ENCODE data around the gene STK10. TPM values are rescaled to one million over a fixed set of nuclear protein-coding genes. Genes with fewer than 3 reads are reported as not detected.
A peak's percentile ranks its signal among the peaks of the same experiment; 100 is the strongest.

The STK10 gene
- total and polyA plus RNA-seq, 12 donors, result 5.6 to 22.3 (median 9.9) TPM

GRCh38 chr5:172077664-172078425, 110.2 kb downstream of the STK10 start:
- Histone ChIP-seq H3K4me1 (peaks cover 0 to 34% (median 7%) of the 10 kb centered on the region in 9 donors), H3K9me3 (no peaks in the 10 kb centered on the region), H3K4me3 (no peak overlapping the region), H3K27me3 (no peaks in the 10 kb centered on the region), H3K36me3 (peaks cover 0 to 92% (median 16%) of the 10 kb centered on the region in 9 donors), H3K27ac (peak overlapping the region in 1 of 10 donors; percentile 71)
- DNase-seq (no peak), ATAC-seq (peak in 3 of 8 donors; percentile 16 to 27 (median 22))
- no peak for TF ChIP-seq CTCF (IDR thresholded peaks at IDR 0.05)
- intact Hi-C loops (cut with DNase I), result no loop called here
- WGBS, 2 donors, result 86 to 88% methylated on average over 9 of the region's 9 CpGs

- peaks cover 0 to 92% (median 11%) of the 10 kb centered on the region in 9 donors for H3K36me3 ChIP-seq
- H3K27ac ChIP-seq, result no peak overlapping the region
- no peak overlapping the region for H3K4me3 ChIP-seq
- DNase-seq (no peak), ATAC-seq (no peak)
- intact Hi-C loops (cut with DNase I), result no loop called here
- no peaks in the 10 kb centered on the region for H3K27me3 ChIP-seq
- no peak for TF ChIP-seq CTCF (IDR thresholded peaks at IDR 0.05)
- H3K4me1 ChIP-seq, result peaks cover 0 to 34% (median 7%) of the 10 kb centered on the region in 9 donors
- 59 to 69% methylated on average over 10 of the region's 10 CpGs for WGBS, 2 donors
- H3K9me3 ChIP-seq, result no peaks in the 10 kb centered on the region
Observed at GRCh38 chr5:172076761-172077244, 111.2 kb downstream of the STK10 start.

- Histone ChIP-seq H3K4me3 (no peak overlapping the region), H3K4me1 (peaks cover 0 to 34% (median 7%) of the 10 kb centered on the region in 9 donors), H3K27me3 (no peaks in the 10 kb centered on the region), H3K27ac (no peak overlapping the region), H3K36me3 (peaks cover 0 to 90% (median 9%) of the 10 kb centered on the region in 9 donors), H3K9me3 (no peaks in the 10 kb centered on the region)
- DNase-seq (no peak), ATAC-seq (no peak)
- WGBS, 2 donors, result 97 to 99% methylated on average over 4 of the region's 4 CpGs
- no peak for TF ChIP-seq CTCF (IDR thresholded peaks at IDR 0.05)
- intact Hi-C loops (cut with DNase I), result no loop called here
Observed at GRCh38 chr5:172075656-172076055, 112.4 kb downstream of the STK10 start.

GRCh38 chr5:172074896-172075295, 113.1 kb downstream of the STK10 start:
- WGBS, 2 donors, result 91 to 95% methylated on average over 3 of the region's 3 CpGs

More at GRCh38 chr5:172074896-172075295, 113.1 kb downstream of the STK10 start:
- Histone ChIP-seq H3K9me3 (no peaks in the 10 kb centered on the region), H3K36me3 (peaks cover 0 to 90% (median 5%) of the 10 kb centered on the region in 9 donors), H3K4me1 (peaks cover 0 to 34% (median 7%) of the 10 kb centered on the region in 9 donors), H3K4me3 (no peak overlapping the region), H3K27ac (no peak overlapping the region), H3K27me3 (no peaks in the 10 kb centered on the region)
- no peak for TF ChIP-seq CTCF (IDR thresholded peaks at IDR 0.05)
- ATAC-seq (no peak), DNase-seq (no peak)
- intact Hi-C loops (cut with DNase I), result no loop called here

All from heart right ventricle (tissue), 16 donors.